GM12878 (cell line): ENCODE measurements around the gene FIZ1. TPM values are rescaled to one million over a fixed set of nuclear protein-coding genes. Genes with fewer than 3 reads are reported as not detected.
A peak's percentile ranks its signal among the peaks of the same experiment; 100 is the strongest.

ENCODE experiments used
- ATAC-seq: fragments of 200-7000 bp; cut with Tn5 transposase; 3 replicates; pipeline ENCODE4 v1.9.1; 2020; ENCODE audit warnings: mild to moderate bottlenecking, moderate library complexity
- BruUV-seq: library from RNA; stranded (reverse); fragments of 400-500 nt; replicated peaks from 2 replicates; lab custom pipeline; 2021; lab: Mats Ljungman, UMichigan
- CTCF ChIA-PET: fragments of 300-600 bp; sonication (Branson Sonifier 250); formaldehyde crosslinking; extraction: SDS; loops from one replicate; lab custom pipeline; 2021; ENCODE audit warnings: inconsistent platforms; lab: Yijun Ruan, JAX
- POLR2A ChIA-PET: fragments of 350-600 bp; formaldehyde crosslinking; extraction: SDS; loops from one replicate; lab custom pipeline; 2021; ENCODE audit warnings: inconsistent platforms; lab: Charles Lee
- RAD21 ChIA-PET: fragments of 300-600 bp; sonication (Branson Sonifier 250); formaldehyde crosslinking; loops from one replicate; lab custom pipeline; 2023; ENCODE audit warnings: antibody characterized with exemption; ENCODE audit not compliant: unreplicated experiment; lab: Charles Lee
- SMC1A ChIA-PET: fragments of 300-600 bp; sonication (Branson Sonifier 250); formaldehyde crosslinking; loops from one replicate; lab custom pipeline; 2023; ENCODE audit not compliant: unreplicated experiment, uncharacterized antibody; lab: Charles Lee
- DNase-seq: peaks from one replicate; pipeline ENCODE4 v3.0.0-alpha.2; 2011; ENCODE audit warnings: low read depth, low spot score
- FAIRE-seq: peaks from 3 replicates; lab custom pipeline; 2011; peaks lifted over from hg19 to GRCh38; lab: Jason Lieb, UNC
- H2AFZ ChIP-seq: 2 replicates; pipeline ENCODE4 v1.6.0; 2011; ENCODE audit warnings: low read depth, low read length, control low read depth; ENCODE audit not compliant: control insufficient read depth
- H3K27ac ChIP-seq: 2 replicates; pipeline ENCODE4 v1.5.1; 2011; ENCODE audit warnings: control low read depth; ENCODE audit not compliant: control insufficient read depth, insufficient read depth
- H3K27me3 ChIP-seq, 2 experiments: replicated peaks in 1 of 2; 2 replicates each; pipeline versions ENCODE4 v1.6.0 to v1.6.1; 2011; ENCODE audit warnings: low read length in 1 of 2; ENCODE audit not compliant: control insufficient read depth in 2 of 2, insufficient read depth in 2 of 2
- H3K36me3 ChIP-seq, 2 experiments: 2 replicates each; pipeline ENCODE4 v1.5.1; 2011; ENCODE audit warnings: low read length in 1 of 2; ENCODE audit not compliant: control insufficient read depth in 2 of 2, insufficient read depth in 2 of 2
- H3K4me1 ChIP-seq: 2 replicates; pipeline ENCODE4 v1.6.1; 2011; ENCODE audit warnings: mild to moderate bottlenecking, low read length, moderate library complexity, mixed read lengths; ENCODE audit not compliant: control insufficient read depth, insufficient read depth
- H3K4me2 ChIP-seq: 2 replicates; pipeline ENCODE4 v1.6.0; 2011; ENCODE audit warnings: control low read depth; ENCODE audit not compliant: control insufficient read depth, insufficient read depth
- H3K4me3 ChIP-seq: fragments of 200-600 bp; sonication (generic); 2 replicates; pipeline ENCODE4 v1.5.1; 2016
- H3K79me2 ChIP-seq: 2 replicates; pipeline ENCODE4 v1.6.0; 2011; ENCODE audit warnings: low read length; ENCODE audit not compliant: control insufficient read depth, insufficient read depth
- H3K9ac ChIP-seq: 2 replicates; pipeline ENCODE4 v1.8.0; 2011; ENCODE audit warnings: low read length, control low read depth, mixed read lengths; ENCODE audit not compliant: control insufficient read depth, insufficient read depth
- H3K9me3 ChIP-seq: replicated peaks from 3 replicates; pipeline ENCODE4 v1.5.1; 2011; ENCODE audit warnings: mild to moderate bottlenecking, low read length; ENCODE audit not compliant: control insufficient read depth, insufficient read depth
- H4K20me1 ChIP-seq: 2 replicates; pipeline ENCODE4 v1.6.0; 2011; ENCODE audit not compliant: control insufficient read depth, insufficient read depth
- ATF3 ChIP-seq: IDR thresholded peaks from 2 replicates; pipeline ENCODE4 v1.6.1; 2011; ENCODE audit warnings: low read depth, mild to moderate bottlenecking, low read length, moderate library complexity, borderline replicate concordance; ENCODE audit errors: extremely low read depth
- ELK1 ChIP-seq: IDR thresholded peaks from 2 replicates; pipeline ENCODE4 v1.6.1; 2012; ENCODE audit warnings: low read depth, low read length, improper control_type of control experiment
- HDAC2 ChIP-seq: fragments of 200-600 bp; sonication (generic); IDR thresholded peaks from 2 replicates; pipeline ENCODE4 v1.6.1; 2017
- IKZF1 ChIP-seq: fragments of 450-650 bp; conservative IDR thresholded peaks from 2 replicates; pipeline ENCODE4 v1.6.1; 2017; ENCODE audit warnings: antibody characterized with exemption, mild to moderate bottlenecking
- MAX ChIP-seq: IDR thresholded peaks from 2 replicates; pipeline ENCODE4 v1.6.1; 2012; ENCODE audit warnings: low read depth, low read length, improper control_type of control experiment
- MEF2B ChIP-seq: fragments of 450-650 bp; IDR thresholded peaks from 2 replicates; pipeline ENCODE4 v1.6.1; 2018; ENCODE audit warnings: mild to moderate bottlenecking, moderate library complexity; ENCODE audit not compliant: partially characterized antibody, poor library complexity, severe bottlenecking
- MTA3 ChIP-seq: IDR thresholded peaks from 2 replicates; pipeline ENCODE4 v1.6.1; 2012; ENCODE audit warnings: low read length, inconsistent platforms, borderline replicate concordance
- NKRF ChIP-seq: fragments of 450-650 bp; conservative IDR thresholded peaks from 2 replicates; pipeline ENCODE4 v1.6.1; 2017; ENCODE audit warnings: mild to moderate bottlenecking, moderate library complexity
- NR2C2 ChIP-seq: IDR thresholded peaks from 2 replicates; pipeline ENCODE4 v1.6.1; 2011; ENCODE audit warnings: borderline replicate concordance, low read depth; ENCODE audit not compliant: control insufficient read depth, insufficient read length
- NR2F1 ChIP-seq: fragments of 450-650 bp; conservative IDR thresholded peaks from 2 replicates; pipeline ENCODE4 v1.6.1; 2017; ENCODE audit warnings: mild to moderate bottlenecking
- RBBP5 ChIP-seq: fragments of 200-600 bp; sonication (generic); conservative IDR thresholded peaks from 2 replicates; pipeline ENCODE4 v1.6.1; 2016
- RELB ChIP-seq: fragments of 450-650 bp; IDR thresholded peaks from 2 replicates; pipeline ENCODE4 v1.6.1; 2017; ENCODE audit warnings: low read depth, mild to moderate bottlenecking, moderate library complexity
- SMAD5 ChIP-seq: IDR thresholded peaks from 2 replicates; pipeline ENCODE4 v1.6.1; 2016; ENCODE audit warnings: antibody characterized with exemption, low read depth
- SREBF2 ChIP-seq: IDR thresholded peaks from 2 replicates; pipeline ENCODE4 v1.6.1; 2012; ENCODE audit warnings: mild to moderate bottlenecking, low read length
- SRF ChIP-seq, 2 experiments: IDR thresholded peaks; 2 replicates each; pipeline ENCODE4 v1.6.1; 2011; ENCODE audit warnings: low read depth in 2 of 2, low read length in 2 of 2, mild to moderate bottlenecking in 1 of 2, moderate library complexity in 1 of 2
- STAT1 ChIP-seq: fragments of 450-650 bp; conservative IDR thresholded peaks from 2 replicates; pipeline ENCODE4 v1.6.1; 2014; ENCODE audit warnings: antibody characterized with exemption, mild to moderate bottlenecking
- TCF7 ChIP-seq: IDR thresholded peaks from 2 replicates; pipeline ENCODE4 v1.6.1; 2014; ENCODE audit warnings: antibody characterized with exemption, borderline replicate concordance
- WGBS: methylation state at CpG from one replicate; pipeline ENCODE4 v1.1.6; 2016; ENCODE audit warnings: low lambda C conversion rate; ENCODE audit not compliant: insufficient replicate concordance, insufficient coverage; ENCODE audit errors: missing lambda C conversion rate; 5-methylcytosine and 5-hydroxymethylcytosine counted together
- in situ Hi-C: fragments of 300-500 bp; cut with MboI; formaldehyde crosslinking; loops from 9 replicates; pipeline ENCODE4 v1.14.3; 2018; ENCODE audit warnings: mixed read lengths
- intact Hi-C: fragments of 100-400 bp; cut with micrococcal nuclease; formaldehyde crosslinking; loops from one replicate; pipeline ENCODE4 v1.14.2; 2022; ENCODE audit not compliant: unreplicated experiment
- polyA plus RNA-seq, 11 experiments: library from polyadenylated mRNA; depleted of rRNA in 4 of 11; unstranded in 6 of 11; stranded (reverse) in 5 of 11; fragments of >200 nt; fragmentation: Nextera tagmentation in 4 of 11; fragmentation: Illumina TruSeq in 1 of 11; extraction: Ambion mirVana in 4 of 11; extraction: Trizol in 1 of 11; gene quantifications; 1 replicate in 1 of 11; 2 replicates in 10 of 11; pipeline versions ENCODE4 v1.2.1 to v1.2.3, GENCODE V29; 2011 to 2016; ENCODE audit warnings: inconsistent platforms in 2 of 11, missing spikeins in 2 of 11, low read depth in 1 of 11
- total RNA-seq, 4 experiments: library from RNA; depleted of rRNA in 3 of 4; stranded (reverse); fragments of >200 nt in 3 of 4; fragmentation: Illumina TruSeq in 1 of 4; extraction: Trizol in 1 of 4; gene quantifications; 2 replicates each; pipeline versions ENCODE4 v1.2.1 to v1.2.3, GENCODE V29; 2013 to 2021

The FIZ1 gene
- total and polyA plus RNA-seq, 10 of the 15 experiments (the other 5 are each of a cell fraction or from before 2014, with no cell fraction given), result 0.60 to 16.8 (median 4.2) TPM

- H2AFZ ChIP-seq, result peak within 1 kb of the TSS; percentile 86
- TF ChIP-seq MAX (peak; percentile 27; the same call in 1 of the 2 replicates), MEF2B (peak; percentile 27), RBBP5 (no peak), ELK1 (no peak), SRF (IDR thresholded peaks at IDR 0.05; ENCODE audit: low read depth in 2 of 2, low read length in 2 of 2) (no peak), SREBF2 (no peak), NR2F1 (peak; percentile 96), NR2C2 (no peak), TCF7 (no peak), MTA3 (no peak), ATF3 (no peak), RELB (peak; percentile 100), SMAD5 (no peak), IKZF1 (peak; percentile 87), NKRF (peak; percentile 72), HDAC2 (no peak), STAT1 (peak; percentile 86; the same call in 1 of the 2 replicates)
Observed at GRCh38 chr19:55647732-55648584, 48.6 kb upstream of the FIZ1 start, which contains the start of gene CCDC106. TSS of gene CCDC106 (plus strand) at chr19:55648212. CDS start at chr19:55649047, 835 bp downstream.

More at GRCh38 chr19:55647732-55648584, 48.6 kb upstream of the FIZ1 start, which contains the start of gene CCDC106:
- Histone ChIP-seq H3K9me3 (no peaks in the 10 kb centered on the region), H3K27ac (peak within 1 kb of the TSS; percentile 90), H3K4me2 (peak within 1 kb of the TSS; percentile 95), H3K4me1 (peaks cover 25% of the 10 kb centered on the region), H3K27me3 (no peaks in the 10 kb centered on the region), H3K79me2 (peaks cover 47% of the 10 kb centered on the region), H4K20me1 (no peaks in the 10 kb centered on the region), H3K4me3 (peak within 1 kb of the TSS; percentile 99), H3K9ac (peak within 1 kb of the TSS; percentile 91), H3K36me3 (peaks cover 1 to 2% of the 10 kb centered on the region in 2 experiments; a peak in 2 of 4 replicates)
- RAD21 ChIA-PET, result interaction anchor here (0.9 to 4.4 kb wide), 7 partner anchors 10 to 667 kb away, joined by 3 to 36 read pairs (median 5); partner anchors contain the start of genes ZNF628 and ZSCAN5A
- ATAC-seq (peak; percentile 44), DNase-seq (no peak), FAIRE-seq (peak; percentile 75)
- POLR2A ChIA-PET, result interaction anchor here (0.8 to 3.3 kb wide), 12 partner anchors 9 to 171 kb away, joined by 3 to 28 read pairs (median 4); partner anchors contain the start of genes FIZ1, ZNF524, ZNF628 and ZNF784
- intact Hi-C loops, result no loop called here
- WGBS, result 2% methylated on average over 63 of the region's 87 CpGs
- no TSS peak for BruUV-seq
- CTCF ChIA-PET, result interaction anchor here (0.6 to 4.8 kb wide), 13 partner anchors 9 to 740 kb away, joined by 3 to 52 read pairs (median 6); partner anchors contain the start of gene ZNF865
- in situ Hi-C loops, result no loop called here
- SMC1A ChIA-PET, result interaction anchor here (1.0 to 2.0 kb wide), 4 partner anchors 9 to 29 kb away, joined by 3 to 24 read pairs (median 6); no protein-coding TSS in a partner anchor
